HEK293 (cell line): ENCODE measurements around the gene OR11H6.

ENCODE experiments used
- CTCF ChIA-PET: fragments of 350-600 bp; formaldehyde crosslinking; extraction: SDS; loops from one replicate; lab custom pipeline; 2021; ENCODE audit warnings: antibody characterized with exemption; lab: Yijun Ruan, JAX
- POLR2A ChIA-PET: fragments of 300-600 bp; formaldehyde crosslinking; extraction: SDS; loops from one replicate; lab custom pipeline; 2020; ENCODE audit warnings: antibody characterized with exemption, inconsistent platforms; lab: Yijun Ruan, JAX
- H3K27ac ChIP-seq: fragments of 200-500 bp; sonication (Bioruptor generic); 2 replicates; pipeline ENCODE4 v1.5.1; 2014; ENCODE audit warnings: low read depth, low read length, control low read depth, inconsistent platforms; ENCODE audit errors: extremely low read depth
- H3K36me3 ChIP-seq, 2 experiments: fragments of 200-500 bp in 1 of 2; sonication (Bioruptor generic) in 1 of 2; 1 replicate in 1 of 2; 2 replicates in 1 of 2; pipeline ENCODE4 v1.5.1; 2014 to 2017; ENCODE audit warnings: inconsistent platforms in 2 of 2, low read length in 2 of 2; ENCODE audit not compliant: control insufficient read depth in 2 of 2, insufficient read depth in 1 of 2
- H3K4me1 ChIP-seq: fragments of 200-500 bp; sonication (Bioruptor generic); 2 replicates; pipeline ENCODE4 v1.5.1; 2014; ENCODE audit warnings: mild to moderate bottlenecking, low read length, inconsistent platforms; ENCODE audit not compliant: control insufficient read depth, insufficient read depth
- H3K4me3 ChIP-seq: 2 replicates; pipeline ENCODE4 v1.5.1; 2011; ENCODE audit warnings: low read depth, mild to moderate bottlenecking, control low read depth, low read length, moderate library complexity
- H3K9me3 ChIP-seq: fragments of 200-500 bp; sonication (Bioruptor generic); 2 replicates; pipeline ENCODE4 v1.5.1; 2014; ENCODE audit warnings: low read depth, low read length, inconsistent platforms; ENCODE audit not compliant: control insufficient read depth, insufficient read depth
- BCL11B ChIP-seq: fragments of 450-650 bp; formaldehyde crosslinking; IDR thresholded peaks from 2 replicates; pipeline ENCODE4 v1.5.1; 2016; ENCODE audit warnings: low read depth, missing biosample characterization, missing genetic modification characterization
- GFI1B ChIP-seq: fragments of 450-650 bp; formaldehyde crosslinking; IDR thresholded peaks from 2 replicates; pipeline ENCODE4 v1.5.1; 2016; ENCODE audit warnings: missing biosample characterization, missing genetic modification characterization
- MEIS1 ChIP-seq: sonication (generic); formaldehyde crosslinking; IDR thresholded peaks from 2 replicates; pipeline ENCODE4 v1.8.1; 2022; ENCODE audit warnings: missing genetic modification reagents, mild to moderate bottlenecking, borderline replicate concordance
- SP7 ChIP-seq: fragments of 450-650 bp; formaldehyde crosslinking; IDR thresholded peaks from 2 replicates; pipeline ENCODE4 v1.5.1; 2016; ENCODE audit warnings: missing biosample characterization, missing genetic modification characterization
- ZBTB8A ChIP-seq: fragments of 450-650 bp; formaldehyde crosslinking; IDR thresholded peaks from 2 replicates; pipeline ENCODE4 v1.5.1; 2016; ENCODE audit warnings: missing biosample characterization, missing genetic modification characterization
- ZNF248 ChIP-seq: fragments of 450-650 bp; formaldehyde crosslinking; IDR thresholded peaks from 2 replicates; pipeline ENCODE4 v1.5.1; 2017; ENCODE audit warnings: missing biosample characterization, missing genetic modification characterization
- ZNF404 ChIP-seq: fragments of 450-650 bp; formaldehyde crosslinking; IDR thresholded peaks from 2 replicates; pipeline ENCODE4 v1.5.1; 2017; ENCODE audit warnings: missing biosample characterization, missing genetic modification characterization
- ZNF473 ChIP-seq: fragments of 450-650 bp; formaldehyde crosslinking; IDR thresholded peaks from 2 replicates; pipeline ENCODE4 v1.5.1; 2017; ENCODE audit warnings: missing biosample characterization, missing genetic modification characterization
- ZNF521 ChIP-seq: fragments of 450-650 bp; formaldehyde crosslinking; IDR thresholded peaks from 2 replicates; pipeline ENCODE4 v1.5.1; 2017; ENCODE audit warnings: missing biosample characterization, mild to moderate bottlenecking, missing genetic modification characterization
- ZNF654 ChIP-seq: fragments of 450-650 bp; formaldehyde crosslinking; IDR thresholded peaks from 2 replicates; pipeline ENCODE4 v1.5.1; 2016; ENCODE audit warnings: low read depth, missing biosample characterization, missing genetic modification characterization
- ZNF658 ChIP-seq: fragments of 450-650 bp; formaldehyde crosslinking; IDR thresholded peaks from 2 replicates; pipeline ENCODE4; 2016; ENCODE audit warnings: missing biosample characterization, missing genetic modification characterization
- ZNF747 ChIP-seq: fragments of 450-650 bp; formaldehyde crosslinking; IDR thresholded peaks from 2 replicates; pipeline ENCODE4 v1.5.1; 2016; ENCODE audit warnings: missing biosample characterization, missing genetic modification characterization
- ZNF768 ChIP-seq: fragments of 450-650 bp; formaldehyde crosslinking; IDR thresholded peaks from 2 replicates; pipeline ENCODE4 v1.5.1; 2018; ENCODE audit warnings: missing biosample characterization, mild to moderate bottlenecking, missing genetic modification characterization
- ZSCAN16 ChIP-seq: fragments of 450-650 bp; formaldehyde crosslinking; IDR thresholded peaks from 2 replicates; pipeline ENCODE4 v1.5.1; 2016; ENCODE audit warnings: missing biosample characterization, missing genetic modification characterization
- TF ChIP-seq, protein P1 (sequence below): fragments of 450-650 bp; formaldehyde crosslinking; IDR thresholded peaks from 2 replicates; pipeline ENCODE4 v1.5.1; 2017; ENCODE audit warnings: missing biosample characterization, missing genetic modification characterization
- TF ChIP-seq, protein P2 (sequence below): fragments of 450-650 bp; formaldehyde crosslinking; IDR thresholded peaks from 2 replicates; pipeline ENCODE4 v1.5.1; 2016; ENCODE audit warnings: missing biosample characterization, missing genetic modification characterization
- TF ChIP-seq, protein P3 (sequence below): fragments of 450-650 bp; formaldehyde crosslinking; conservative IDR thresholded peaks from 2 replicates; pipeline ENCODE4 v1.5.1; 2016; ENCODE audit warnings: low read depth, missing biosample characterization, missing genetic modification characterization
- TF ChIP-seq, protein P4 (sequence below): fragments of 450-650 bp; formaldehyde crosslinking; IDR thresholded peaks from 2 replicates; pipeline ENCODE4 v1.5.1; 2016; ENCODE audit warnings: missing biosample characterization, missing genetic modification characterization, borderline replicate concordance
- TF ChIP-seq, protein P5 (sequence below): fragments of 450-650 bp; formaldehyde crosslinking; IDR thresholded peaks from 2 replicates; pipeline ENCODE4 v1.5.1; 2016; ENCODE audit warnings: missing biosample characterization, missing genetic modification characterization
- TF ChIP-seq, protein P6 (sequence below): fragments of 450-650 bp; formaldehyde crosslinking; optimal IDR thresholded peaks from 2 replicates; pipeline ENCODE3; 2016; ENCODE audit warnings: missing biosample characterization, mild to moderate bottlenecking, missing genetic modification characterization

The OR11H6 gene

DNA sequence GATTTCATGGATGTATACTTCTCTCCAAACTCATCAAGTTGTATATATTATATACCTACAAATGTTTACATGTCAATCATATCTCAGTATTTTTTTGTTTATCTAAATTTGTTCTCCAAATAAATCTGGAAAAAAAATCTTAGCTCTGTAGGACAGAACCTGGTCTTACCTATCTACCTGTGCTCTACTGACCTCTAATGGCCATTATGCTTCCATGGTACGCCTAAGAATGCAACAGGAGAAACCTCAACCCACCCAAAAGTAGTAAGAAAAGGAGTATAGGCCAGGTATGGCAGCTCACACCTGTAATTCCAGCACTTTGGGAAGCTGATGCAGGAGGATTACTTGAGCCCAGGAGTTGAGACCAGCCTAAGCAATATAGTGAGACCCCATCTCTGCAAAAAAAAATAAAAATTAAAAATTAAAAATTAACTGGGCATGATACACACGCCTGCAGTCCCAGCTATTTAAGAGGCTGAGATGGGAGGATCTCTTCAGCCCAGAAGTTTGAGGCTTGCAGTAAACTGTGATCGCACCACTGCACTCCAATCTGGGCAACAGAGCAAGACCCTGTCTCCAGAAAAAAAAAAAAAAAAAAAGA, 24.2 kb downstream of the OR11H6 start (continued):
- TF ChIP-seq, protein P1, sequence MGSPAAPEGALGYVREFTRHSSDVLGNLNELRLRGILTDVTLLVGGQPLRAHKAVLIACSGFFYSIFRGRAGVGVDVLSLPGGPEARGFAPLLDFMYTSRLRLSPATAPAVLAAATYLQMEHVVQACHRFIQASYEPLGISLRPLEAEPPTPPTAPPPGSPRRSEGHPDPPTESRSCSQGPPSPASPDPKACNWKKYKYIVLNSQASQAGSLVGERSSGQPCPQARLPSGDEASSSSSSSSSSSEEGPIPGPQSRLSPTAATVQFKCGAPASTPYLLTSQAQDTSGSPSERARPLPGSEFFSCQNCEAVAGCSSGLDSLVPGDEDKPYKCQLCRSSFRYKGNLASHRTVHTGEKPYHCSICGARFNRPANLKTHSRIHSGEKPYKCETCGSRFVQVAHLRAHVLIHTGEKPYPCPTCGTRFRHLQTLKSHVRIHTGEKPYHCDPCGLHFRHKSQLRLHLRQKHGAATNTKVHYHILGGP: no peak
- no peak for TF ChIP-seq SP7 (tag by site-specific recombination)
- TF ChIP-seq ZNF747: no peak
- TF ChIP-seq MEIS1: no peak
- peak; percentile 29 for TF ChIP-seq ZNF654 (tag by site-specific recombination)

DNA sequence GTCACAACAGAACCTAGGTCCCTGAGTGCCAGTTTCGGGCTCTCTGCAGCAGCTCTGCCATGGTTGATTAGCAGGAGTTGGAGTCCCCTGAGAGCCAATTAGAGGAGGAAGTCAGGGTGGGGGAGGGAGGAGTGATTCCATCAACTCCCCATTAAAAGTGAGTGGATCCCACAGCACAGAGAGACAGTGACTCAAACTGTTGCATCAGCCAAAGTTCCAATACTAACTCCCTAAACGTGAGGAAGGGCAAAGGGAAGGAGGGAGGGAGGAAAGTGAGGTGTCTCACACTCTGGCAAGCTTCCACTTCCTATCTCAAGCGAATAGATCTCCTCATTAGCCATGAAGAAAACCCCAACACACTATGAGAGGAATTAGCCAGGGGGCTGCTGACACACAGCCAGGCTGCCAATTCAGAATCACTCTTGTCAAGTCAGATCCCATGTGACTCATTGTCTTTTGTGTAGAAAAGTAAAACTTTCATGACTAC, 39.2 kb downstream of the OR11H6 start:
- Histone ChIP-seq H3K4me3 (no peak overlapping the region), H3K27ac (no peak overlapping the region), H3K9me3 (no peaks in the 10 kb centered on the region), H3K4me1 (no peaks in the 10 kb centered on the region), H3K36me3 (no peaks in the 10 kb centered on the region)
- ChIA-PET POLR2A (no interaction called here), CTCF (no interaction called here)
- no peak for TF ChIP-seq ZSCAN16 (tag by site-specific recombination)
- TF ChIP-seq ZNF248: no peak
- no peak for TF ChIP-seq ZNF473 (tag by site-specific recombination)
- TF ChIP-seq, protein P2, sequence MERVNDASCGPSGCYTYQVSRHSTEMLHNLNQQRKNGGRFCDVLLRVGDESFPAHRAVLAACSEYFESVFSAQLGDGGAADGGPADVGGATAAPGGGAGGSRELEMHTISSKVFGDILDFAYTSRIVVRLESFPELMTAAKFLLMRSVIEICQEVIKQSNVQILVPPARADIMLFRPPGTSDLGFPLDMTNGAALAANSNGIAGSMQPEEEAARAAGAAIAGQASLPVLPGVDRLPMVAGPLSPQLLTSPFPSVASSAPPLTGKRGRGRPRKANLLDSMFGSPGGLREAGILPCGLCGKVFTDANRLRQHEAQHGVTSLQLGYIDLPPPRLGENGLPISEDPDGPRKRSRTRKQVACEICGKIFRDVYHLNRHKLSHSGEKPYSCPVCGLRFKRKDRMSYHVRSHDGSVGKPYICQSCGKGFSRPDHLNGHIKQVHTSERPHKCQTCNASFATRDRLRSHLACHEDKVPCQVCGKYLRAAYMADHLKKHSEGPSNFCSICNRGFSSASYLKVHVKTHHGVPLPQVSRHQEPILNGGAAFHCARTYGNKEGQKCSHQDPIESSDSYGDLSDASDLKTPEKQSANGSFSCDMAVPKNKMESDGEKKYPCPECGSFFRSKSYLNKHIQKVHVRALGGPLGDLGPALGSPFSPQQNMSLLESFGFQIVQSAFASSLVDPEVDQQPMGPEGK (tag by site-specific recombination): peak; percentile 31; the same call in 1 of the 2 replicates
- TF ChIP-seq, protein P3, sequence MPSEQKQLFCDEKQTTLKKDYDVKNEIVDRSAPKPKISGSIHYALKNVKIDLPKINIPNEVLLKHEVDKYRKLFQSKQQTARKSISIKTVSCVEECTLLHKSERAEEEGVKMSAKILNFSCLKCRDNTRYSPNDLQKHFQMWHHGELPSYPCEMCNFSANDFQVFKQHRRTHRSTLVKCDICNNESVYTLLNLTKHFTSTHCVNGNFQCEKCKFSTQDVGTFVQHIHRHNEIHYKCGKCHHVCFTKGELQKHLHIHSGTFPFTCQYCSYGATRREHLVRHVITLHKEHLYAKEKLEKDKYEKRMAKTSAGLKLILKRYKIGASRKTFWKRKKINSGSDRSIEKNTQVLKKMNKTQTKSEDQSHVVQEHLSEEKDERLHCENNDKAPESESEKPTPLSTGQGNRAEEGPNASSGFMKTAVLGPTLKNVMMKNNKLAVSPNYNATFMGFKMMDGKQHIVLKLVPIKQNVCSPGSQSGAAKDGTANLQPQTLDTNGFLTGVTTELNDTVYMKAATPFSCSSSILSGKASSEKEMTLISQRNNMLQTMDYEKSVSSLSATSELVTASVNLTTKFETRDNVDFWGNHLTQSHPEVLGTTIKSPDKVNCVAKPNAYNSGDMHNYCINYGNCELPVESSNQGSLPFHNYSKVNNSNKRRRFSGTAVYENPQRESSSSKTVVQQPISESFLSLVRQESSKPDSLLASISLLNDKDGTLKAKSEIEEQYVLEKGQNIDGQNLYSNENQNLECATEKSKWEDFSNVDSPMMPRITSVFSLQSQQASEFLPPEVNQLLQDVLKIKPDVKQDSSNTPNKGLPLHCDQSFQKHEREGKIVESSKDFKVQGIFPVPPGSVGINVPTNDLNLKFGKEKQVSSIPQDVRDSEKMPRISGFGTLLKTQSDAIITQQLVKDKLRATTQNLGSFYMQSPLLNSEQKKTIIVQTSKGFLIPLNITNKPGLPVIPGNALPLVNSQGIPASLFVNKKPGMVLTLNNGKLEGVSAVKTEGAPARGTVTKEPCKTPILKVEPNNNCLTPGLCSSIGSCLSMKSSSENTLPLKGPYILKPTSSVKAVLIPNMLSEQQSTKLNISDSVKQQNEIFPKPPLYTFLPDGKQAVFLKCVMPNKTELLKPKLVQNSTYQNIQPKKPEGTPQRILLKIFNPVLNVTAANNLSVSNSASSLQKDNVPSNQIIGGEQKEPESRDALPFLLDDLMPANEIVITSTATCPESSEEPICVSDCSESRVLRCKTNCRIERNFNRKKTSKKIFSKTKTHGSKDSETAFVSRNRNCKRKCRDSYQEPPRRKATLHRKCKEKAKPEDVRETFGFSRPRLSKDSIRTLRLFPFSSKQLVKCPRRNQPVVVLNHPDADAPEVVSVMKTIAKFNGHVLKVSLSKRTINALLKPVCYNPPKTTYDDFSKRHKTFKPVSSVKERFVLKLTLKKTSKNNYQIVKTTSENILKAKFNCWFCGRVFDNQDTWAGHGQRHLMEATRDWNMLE (tag by site-specific recombination): peak; percentile 63
- TF ChIP-seq, protein P4, sequence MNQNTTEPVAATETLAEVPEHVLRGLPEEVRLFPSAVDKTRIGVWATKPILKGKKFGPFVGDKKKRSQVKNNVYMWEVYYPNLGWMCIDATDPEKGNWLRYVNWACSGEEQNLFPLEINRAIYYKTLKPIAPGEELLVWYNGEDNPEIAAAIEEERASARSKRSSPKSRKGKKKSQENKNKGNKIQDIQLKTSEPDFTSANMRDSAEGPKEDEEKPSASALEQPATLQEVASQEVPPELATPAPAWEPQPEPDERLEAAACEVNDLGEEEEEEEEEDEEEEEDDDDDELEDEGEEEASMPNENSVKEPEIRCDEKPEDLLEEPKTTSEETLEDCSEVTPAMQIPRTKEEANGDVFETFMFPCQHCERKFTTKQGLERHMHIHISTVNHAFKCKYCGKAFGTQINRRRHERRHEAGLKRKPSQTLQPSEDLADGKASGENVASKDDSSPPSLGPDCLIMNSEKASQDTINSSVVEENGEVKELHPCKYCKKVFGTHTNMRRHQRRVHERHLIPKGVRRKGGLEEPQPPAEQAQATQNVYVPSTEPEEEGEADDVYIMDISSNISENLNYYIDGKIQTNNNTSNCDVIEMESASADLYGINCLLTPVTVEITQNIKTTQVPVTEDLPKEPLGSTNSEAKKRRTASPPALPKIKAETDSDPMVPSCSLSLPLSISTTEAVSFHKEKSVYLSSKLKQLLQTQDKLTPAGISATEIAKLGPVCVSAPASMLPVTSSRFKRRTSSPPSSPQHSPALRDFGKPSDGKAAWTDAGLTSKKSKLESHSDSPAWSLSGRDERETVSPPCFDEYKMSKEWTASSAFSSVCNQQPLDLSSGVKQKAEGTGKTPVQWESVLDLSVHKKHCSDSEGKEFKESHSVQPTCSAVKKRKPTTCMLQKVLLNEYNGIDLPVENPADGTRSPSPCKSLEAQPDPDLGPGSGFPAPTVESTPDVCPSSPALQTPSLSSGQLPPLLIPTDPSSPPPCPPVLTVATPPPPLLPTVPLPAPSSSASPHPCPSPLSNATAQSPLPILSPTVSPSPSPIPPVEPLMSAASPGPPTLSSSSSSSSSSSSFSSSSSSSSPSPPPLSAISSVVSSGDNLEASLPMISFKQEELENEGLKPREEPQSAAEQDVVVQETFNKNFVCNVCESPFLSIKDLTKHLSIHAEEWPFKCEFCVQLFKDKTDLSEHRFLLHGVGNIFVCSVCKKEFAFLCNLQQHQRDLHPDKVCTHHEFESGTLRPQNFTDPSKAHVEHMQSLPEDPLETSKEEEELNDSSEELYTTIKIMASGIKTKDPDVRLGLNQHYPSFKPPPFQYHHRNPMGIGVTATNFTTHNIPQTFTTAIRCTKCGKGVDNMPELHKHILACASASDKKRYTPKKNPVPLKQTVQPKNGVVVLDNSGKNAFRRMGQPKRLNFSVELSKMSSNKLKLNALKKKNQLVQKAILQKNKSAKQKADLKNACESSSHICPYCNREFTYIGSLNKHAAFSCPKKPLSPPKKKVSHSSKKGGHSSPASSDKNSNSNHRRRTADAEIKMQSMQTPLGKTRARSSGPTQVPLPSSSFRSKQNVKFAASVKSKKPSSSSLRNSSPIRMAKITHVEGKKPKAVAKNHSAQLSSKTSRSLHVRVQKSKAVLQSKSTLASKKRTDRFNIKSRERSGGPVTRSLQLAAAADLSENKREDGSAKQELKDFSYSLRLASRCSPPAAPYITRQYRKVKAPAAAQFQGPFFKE (tag by site-specific recombination): no peak
- TF ChIP-seq, protein P5, sequence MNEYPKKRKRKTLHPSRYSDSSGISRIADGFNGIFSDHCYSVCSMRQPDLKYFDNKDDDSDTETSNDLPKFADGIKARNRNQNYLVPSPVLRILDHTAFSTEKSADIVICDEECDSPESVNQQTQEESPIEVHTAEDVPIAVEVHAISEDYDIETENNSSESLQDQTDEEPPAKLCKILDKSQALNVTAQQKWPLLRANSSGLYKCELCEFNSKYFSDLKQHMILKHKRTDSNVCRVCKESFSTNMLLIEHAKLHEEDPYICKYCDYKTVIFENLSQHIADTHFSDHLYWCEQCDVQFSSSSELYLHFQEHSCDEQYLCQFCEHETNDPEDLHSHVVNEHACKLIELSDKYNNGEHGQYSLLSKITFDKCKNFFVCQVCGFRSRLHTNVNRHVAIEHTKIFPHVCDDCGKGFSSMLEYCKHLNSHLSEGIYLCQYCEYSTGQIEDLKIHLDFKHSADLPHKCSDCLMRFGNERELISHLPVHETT (tag by site-specific recombination): no peak
- no peak for TF ChIP-seq GFI1B (tag by site-specific recombination)
- no peak for TF ChIP-seq ZNF658 (tag by site-specific recombination)
- TF ChIP-seq ZNF404 (tag by site-specific recombination): no peak
- TF ChIP-seq BCL11B (tag by site-specific recombination): no peak
- TF ChIP-seq ZBTB8A: no peak
- TF ChIP-seq ZNF521: no peak
- no peak for TF ChIP-seq ZNF768 (tag by site-specific recombination)
- TF ChIP-seq, protein P6, sequence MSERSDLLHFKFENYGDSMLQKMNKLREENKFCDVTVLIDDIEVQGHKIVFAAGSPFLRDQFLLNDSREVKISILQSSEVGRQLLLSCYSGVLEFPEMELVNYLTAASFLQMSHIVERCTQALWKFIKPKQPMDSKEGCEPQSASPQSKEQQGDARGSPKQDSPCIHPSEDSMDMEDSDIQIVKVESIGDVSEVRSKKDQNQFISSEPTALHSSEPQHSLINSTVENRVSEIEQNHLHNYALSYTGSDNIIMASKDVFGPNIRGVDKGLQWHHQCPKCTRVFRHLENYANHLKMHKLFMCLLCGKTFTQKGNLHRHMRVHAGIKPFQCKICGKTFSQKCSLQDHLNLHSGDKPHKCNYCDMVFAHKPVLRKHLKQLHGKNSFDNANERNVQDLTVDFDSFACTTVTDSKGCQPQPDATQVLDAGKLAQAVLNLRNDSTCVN (tag by site-specific recombination): no peak
